NK-92 treated with Interleukin-12 subunit alpha and Interleukin-12 subunit beta, amount 100 ng/mL, for 24 hours (cell line): ENCODE results near the gene CDHR1.
"Not testable (repeated sequence)": the region's sequence is repeated elsewhere in the genome, so short reads cannot be mapped to it uniquely, and the experiment has no call there.

Experiments used
- DNase-seq: peaks from one replicate; lab custom pipeline; 2025; lab: John Stamatoyannopoulos, UW

The CDHR1 gene

DNA sequence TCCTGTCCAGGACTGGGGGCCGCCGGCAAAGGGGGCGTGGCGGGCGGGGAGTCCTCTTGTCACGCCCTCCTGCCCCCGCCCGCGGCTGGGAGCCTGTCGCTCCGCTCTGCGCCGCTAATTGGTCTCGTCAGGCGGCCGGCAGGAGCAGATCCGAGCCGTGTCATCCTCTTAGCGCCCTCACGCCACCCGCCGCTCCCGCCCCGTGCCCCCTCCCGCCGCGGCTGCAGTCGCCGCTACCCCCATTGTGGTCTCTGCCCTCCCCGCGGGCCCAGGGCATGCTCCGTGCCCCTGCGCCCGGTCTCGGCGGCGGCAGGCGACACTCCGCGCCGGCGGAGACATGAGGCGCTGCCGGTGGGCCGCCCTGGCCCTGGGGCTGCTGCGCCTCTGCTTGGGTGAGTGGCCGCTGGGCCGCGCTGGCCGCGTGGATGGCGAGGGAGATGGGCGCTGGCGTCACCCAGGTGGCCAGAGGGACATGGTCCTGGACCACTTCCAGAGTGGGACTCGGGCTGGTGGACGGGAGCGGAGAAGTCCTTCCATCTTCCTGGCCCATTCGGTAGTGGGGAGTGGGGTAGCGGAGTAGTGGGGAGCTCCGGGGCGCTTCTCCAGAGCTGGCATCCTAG, at the start of gene CDHR1:
Gene CDHR1 (plus strand): TSS at position 114 of the 620 bp plus-strand sequence. CDS start 224 bp downstream, at position 338.
- no peak for DNase-seq

GRCh38 chr10:84147347-84147746, 47.0 kb upstream of the CDHR1 start:
- no peak for DNase-seq

DNA sequence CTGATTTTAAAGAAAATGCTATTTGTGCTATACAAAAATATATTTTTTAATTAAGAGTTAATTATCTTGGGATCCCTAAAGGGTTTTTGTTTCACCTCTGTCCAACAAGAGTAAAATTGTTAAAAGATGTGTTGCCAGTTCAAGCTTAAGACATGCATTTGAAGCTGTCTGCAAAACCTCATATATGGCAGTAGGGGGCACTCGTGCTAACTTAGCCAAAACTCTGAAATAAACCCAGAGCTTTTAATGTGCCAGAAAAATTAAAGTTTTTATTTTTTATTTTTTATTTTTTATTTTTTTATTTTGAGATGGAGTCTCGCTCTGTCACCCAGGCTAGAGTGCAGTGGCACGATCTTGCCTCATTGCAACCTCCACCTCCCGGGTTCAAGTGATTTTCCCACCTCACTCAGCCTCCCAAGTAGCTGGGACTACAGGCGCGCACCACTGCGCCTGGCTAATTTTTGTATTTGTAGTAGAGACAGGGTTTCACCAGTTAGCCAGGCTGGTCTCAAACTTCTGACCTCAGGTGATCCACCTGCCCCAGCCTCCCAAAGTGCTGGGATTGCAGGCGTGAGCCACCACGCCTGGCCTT, 46.2 kb upstream of the CDHR1 start:
- DNase-seq: not testable (repeated sequence)

- no peak for DNase-seq
Measured at GRCh38 chr10:84149854-84150253, 44.5 kb upstream of the CDHR1 start.

- no peak for DNase-seq
Measured at GRCh38 chr10:84152769-84153168, 41.6 kb upstream of the CDHR1 start.

GRCh38 chr10:84155521-84155920, 38.8 kb upstream of the CDHR1 start:
- DNase-seq: no peak

DNA sequence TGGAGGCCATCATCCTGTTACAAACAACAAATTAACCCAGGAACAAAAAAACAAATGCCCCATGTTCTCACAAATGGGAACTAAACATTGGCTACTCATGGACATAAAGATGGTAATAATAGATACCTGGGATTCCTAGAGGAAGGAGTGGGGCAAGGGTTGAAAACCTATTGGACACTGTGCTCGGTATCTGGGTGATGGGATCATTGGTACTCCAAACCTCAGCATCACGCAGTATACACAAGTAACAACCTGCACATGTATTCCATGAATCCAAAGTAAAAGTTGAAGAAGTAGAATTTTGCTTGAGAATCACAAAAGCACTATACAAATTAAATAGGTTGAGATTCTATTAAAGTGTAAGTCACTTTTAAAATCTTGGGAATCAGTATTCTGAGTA, 38.3 kb upstream of the CDHR1 start:
- no peak for DNase-seq

DNA sequence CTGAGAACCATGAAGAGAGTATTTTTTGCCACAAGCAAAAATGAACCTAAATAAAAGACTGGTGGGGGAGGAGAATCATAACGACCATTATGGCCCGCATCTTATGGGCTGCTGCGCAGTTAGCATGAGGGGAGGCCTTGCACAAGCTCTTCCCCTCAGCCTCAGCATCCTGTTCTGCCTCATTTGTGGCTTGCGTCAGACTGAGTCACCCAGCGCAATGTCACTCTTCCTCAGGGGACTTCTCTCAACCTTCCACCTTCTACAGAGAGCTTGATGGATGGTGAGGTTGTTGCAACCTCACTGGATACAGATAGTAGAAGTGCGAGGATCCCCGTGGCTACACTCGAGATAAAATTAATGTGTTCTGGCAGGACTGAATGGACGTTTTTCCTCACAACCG, 37.6 kb upstream of the CDHR1 start:
- peak; percentile 83 for DNase-seq

DNA sequence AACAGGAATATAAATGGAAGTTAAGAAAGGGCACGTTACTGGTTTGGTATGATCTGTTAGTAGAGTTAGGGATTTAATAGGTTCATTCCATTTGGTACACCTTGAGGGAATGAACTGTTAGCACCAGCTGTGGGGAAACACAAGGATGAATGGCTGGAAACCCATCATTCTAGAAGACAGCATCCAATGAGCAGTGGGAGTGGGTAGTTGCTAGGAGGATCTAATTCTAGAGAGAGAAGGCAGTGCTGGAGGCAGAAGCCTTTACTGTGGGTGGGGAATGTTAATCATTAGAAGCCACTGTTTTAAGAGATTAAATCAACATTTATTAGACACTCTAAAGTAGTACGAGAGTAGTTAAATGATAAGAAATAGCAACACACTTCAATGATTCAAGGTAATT, 36.3 kb upstream of the CDHR1 start:
- DNase-seq: no peak

- DNase-seq: no peak
Measured at GRCh38 chr10:84158550-84158949, 35.8 kb upstream of the CDHR1 start.

GRCh38 chr10:84159076-84159685, 35.2 kb upstream of the CDHR1 start:
- DNase-seq: no peak

DNA sequence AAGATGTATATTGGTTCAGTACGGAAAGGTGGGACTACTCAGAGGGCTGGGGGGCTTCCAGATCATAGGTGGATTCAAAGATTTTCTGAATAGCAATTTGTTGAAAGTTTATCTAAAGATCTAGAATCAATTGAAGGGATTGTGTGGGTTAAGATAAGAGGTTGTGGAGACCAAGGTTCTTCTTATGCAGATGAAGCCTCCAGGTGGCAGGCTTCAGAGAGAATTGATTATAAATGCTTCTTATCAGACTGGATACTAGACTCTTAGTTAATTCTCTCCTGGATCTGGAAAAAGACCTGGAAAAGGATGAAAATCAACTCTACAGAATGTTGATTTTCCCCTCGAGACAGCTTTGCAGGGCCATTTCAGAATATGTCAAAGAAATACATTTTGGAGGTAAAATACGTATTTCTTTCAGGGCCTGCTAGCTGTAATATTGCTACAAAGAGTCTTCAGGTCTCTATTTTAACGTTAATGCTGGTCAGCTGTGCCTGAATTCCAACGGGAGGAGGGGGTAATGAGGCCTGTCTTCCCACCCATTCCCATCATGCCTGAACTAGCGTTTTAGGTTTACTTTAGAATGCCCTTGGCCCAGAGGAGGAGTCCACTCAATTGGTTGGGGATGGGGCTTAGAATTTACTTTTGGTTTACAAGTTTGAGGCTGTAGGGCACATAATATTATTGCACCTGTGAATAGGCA, 33.5 kb upstream of the CDHR1 start:
- no peak for DNase-seq

DNA sequence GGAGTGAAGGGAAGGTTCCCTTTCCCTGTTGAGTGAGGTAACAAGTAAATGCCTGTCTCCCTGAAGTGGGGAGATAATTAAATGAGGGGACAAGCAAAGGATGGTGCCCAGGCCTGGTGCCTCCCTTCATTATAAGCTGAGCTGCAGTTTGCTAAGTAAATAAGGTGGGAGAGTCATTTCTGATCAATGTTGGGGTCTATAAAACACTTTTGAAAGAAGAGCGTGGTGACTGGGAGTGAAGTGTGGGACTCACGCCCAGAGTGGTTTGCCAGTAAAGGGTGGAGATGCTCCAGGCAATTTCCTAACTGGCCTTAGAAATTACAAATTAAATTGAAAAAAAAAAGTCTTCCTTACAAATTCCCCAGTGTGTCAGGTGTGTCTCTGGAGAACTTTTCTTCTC, 30.3 kb upstream of the CDHR1 start:
- DNase-seq: no peak

GRCh38 chr10:84164442-84164841, 29.9 kb upstream of the CDHR1 start:
- no peak for DNase-seq

DNA sequence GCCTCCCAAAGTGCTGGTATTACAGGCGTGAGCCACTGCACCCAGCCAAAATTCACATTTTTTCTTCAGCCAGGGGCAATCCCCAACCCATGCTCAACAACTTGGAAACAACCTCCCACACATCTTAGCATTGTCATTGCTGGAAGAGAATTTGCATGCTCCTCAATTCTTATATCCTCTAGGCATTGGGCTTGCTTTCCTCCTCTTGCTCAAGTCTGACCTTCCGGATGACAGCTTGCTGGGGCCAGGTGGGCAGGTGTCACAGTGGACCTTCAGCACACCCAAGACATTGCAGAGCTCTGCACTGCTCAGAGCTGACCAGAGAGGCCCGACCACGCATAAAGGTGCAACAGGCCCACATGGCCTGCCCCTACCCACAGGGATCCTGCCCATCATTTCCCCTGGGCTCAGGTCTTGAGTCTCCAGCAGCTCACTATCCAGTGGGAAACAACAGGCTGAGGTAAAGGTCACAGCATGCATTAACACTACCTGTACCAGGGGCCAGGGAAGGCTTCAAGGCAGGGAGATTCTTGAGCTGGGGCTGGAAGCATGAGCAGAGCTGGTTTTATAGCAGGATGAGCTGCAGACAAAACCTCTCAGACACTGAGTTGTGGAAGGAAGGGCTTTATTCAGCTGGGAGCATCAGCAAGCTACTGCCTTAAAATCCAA, 27.6 kb upstream of the CDHR1 start:
- no peak for DNase-seq

- not testable (repeated sequence) for DNase-seq
Measured at GRCh38 chr10:84167289-84167653, 27.1 kb upstream of the CDHR1 start.

DNA sequence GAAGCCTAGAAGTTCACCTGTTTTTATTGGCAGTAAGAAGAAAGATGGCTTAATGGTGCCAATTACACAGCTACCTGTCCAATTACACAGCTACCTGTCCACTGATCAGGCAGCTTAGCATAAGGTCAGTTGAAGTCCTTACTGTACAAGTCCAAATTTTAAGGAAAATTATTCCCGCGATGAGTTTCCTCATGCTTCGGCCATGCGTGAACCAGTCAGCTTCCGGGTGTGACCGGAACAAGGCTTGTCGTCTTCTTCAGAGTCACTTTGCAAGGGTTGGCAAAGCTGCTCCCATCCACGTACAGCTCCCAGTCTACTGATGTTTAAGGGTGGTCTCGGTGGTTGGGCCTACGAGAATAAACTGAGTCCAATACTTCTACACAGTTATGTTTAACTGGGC, 26.0 kb upstream of the CDHR1 start:
- not testable (repeated sequence) for DNase-seq

GRCh38 chr10:84171237-84171636, 23.1 kb upstream of the CDHR1 start:
- not testable (repeated sequence) for DNase-seq

GRCh38 chr10:84171700-84172466, 22.5 kb upstream of the CDHR1 start:
- not testable (repeated sequence) for DNase-seq

DNA sequence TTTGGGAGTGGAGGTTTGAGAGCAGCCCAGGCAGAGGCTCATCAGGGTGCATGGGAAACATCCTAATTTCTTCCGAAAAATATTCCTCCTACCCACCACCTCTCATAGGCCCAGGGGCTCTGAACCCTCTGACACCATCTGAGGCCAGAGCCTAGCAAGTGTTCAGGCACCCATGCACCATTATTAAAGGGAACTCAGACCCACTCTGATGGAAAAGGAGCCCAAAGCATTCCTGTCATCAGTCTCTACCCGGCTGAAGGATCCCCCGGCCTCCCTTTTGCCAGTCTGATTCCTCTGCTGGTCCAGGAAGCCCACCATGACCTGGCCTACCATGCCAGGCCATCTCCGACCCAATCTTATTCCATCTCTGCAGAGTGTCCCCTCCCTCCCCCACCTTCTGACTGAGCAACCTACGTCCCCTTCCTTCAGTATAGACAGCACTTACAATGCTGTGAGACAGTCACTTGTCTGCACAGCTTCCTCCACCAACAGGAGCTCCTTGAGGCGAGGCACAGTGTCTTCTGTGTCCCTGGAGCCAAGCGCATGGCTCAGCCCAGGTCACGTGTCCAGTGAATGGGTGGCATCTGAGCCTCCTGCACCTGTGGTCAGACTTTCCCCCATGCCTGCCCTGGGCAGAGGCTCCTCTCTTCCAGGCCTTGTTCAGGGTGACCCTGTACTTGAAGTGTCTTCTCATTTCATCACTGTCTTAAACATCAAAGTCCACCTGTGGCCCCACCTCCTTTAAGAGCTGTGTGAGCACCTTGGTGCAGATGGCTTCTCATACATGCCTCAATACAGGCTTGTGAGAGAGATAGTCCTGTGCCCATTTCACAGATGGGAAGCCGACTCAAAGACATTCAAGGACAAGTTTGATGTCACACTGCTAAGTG, 21.6 kb upstream of the CDHR1 start:
- no peak for DNase-seq

DNA sequence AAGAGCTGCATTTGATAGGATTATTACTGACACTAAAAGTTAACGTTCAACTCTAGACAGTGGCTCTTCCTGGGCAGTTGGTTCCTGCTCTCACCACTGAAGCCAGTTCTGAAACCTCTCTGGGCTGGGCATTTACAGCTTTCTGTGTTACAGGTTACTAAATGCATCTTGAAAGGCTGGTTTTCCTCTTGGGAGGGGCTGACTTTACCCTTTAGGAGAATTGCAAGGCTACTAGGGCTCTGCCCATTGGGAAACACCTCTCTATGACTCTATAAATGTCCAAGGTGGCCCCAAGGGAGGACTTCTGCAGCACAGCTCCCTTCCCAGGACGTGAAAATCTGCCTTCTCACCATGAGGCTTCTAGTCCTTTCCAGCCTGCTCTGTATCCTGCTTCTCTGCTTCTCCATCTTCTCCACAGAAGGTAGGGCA, 20.8 kb upstream of the CDHR1 start, which contains the start of gene GPR15LG:
Gene GPR15LG (plus strand): TSS at position 301 of the 429 bp plus-strand sequence. CDS start 51 bp downstream, at position 352.
- DNase-seq: no peak
